ENCODE measurements around the gene NEXN.

NEXN gene

GRCh38 chr1:77881061-77881460, 7.4 kb upstream of the NEXN start:
- TF ChIP-seq CTCF (conservative IDR thresholded peaks at IDR 0.05) (no peak), ZFX (IDR thresholded peaks at IDR 0.05) (no peak)

DNA sequence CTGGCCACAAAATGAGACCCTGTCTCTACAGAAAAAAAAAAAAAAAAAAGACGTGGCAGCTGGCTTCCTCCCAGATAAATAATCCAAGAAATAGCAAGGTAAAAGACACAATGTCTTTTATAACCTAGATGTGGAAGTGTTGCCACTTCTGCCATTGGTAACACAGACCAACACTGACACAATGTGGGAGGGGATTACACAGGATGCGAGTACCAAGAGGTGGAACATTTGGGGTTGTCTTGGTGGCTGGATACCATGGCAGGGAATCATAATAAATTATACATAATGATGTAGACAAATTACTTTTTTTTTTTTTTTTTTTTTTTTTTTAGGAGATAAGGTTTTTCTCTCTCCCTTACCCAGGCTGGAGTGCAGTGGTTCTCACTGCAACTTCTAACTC, 6.0 kb upstream of the NEXN start:
- H3K27ac ChIP-seq = no peak overlapping the region
- TF ChIP-seq ZFX (IDR thresholded peaks at IDR 0.05) (no peak), CTCF (conservative IDR thresholded peaks at IDR 0.05) (no peak)

More at GRCh38 chr1:77881061-77881460, 7.4 kb upstream of the NEXN start:
- H3K27ac ChIP-seq = no peak overlapping the region

DNA sequence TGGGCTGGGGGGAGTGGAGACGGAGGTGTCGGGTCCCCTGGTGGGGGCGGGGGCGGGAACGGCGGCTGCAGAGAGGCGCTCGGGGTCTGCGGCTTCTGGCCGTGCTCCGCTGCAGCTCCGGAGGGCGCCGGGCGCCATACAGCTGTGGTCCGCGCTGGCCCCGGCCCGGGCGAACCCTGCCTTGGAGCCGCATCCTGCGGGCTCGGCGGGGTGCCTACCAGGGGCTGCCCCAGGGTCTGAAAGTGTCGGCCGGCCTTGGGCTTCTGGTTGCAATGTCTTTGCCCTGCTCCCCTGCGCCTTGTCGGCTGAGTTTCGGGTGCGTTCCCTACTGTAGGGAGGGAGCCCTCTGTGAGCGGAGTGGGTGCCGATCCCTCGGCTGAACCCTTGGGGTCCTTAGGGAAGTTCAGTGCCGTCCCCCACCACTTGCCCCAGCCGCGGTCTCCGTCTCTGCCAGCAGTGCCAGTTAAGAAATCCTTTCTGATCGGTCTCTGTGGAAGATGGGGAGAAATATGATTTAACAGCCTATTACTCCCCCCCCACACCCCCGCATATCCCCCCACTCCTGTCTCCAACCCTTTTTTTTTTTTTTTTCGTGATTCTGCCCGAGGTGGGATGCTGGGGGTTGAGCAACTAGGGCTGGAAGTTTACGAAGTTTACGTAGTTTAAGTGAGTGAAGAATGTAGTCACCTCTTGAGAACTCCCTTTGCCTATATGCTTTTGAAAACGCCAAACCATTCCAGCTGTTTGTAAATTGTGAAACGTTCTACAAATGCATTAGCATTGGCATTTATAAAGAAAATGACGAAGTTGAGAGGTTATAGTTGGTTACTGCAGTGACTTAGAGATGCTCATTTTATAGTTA, 588 bp downstream of the NEXN start:
- H3K27ac ChIP-seq = no peak overlapping the region
- TF ChIP-seq ZFX (IDR thresholded peaks at IDR 0.05) (no peak), CTCF (conservative IDR thresholded peaks at IDR 0.05) (no peak)

DNA sequence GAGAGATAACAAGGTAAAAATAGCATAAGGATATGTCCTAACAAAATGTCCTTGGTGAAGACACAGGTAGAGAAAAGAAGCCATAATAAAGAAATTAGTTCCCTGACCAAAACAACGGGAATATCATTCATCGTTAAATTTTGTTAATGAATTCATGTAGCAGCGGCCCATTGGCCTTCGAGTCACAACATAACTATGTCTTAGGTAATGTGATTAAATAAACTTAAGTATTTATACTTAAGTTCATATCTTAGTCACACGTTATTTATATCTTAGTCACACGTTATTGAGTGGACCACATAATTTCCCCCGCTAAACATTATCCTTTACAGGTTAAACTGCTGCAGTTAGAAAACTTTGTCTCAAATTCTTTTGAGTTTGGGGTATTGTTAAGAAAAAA, 1.2 kb downstream of the NEXN start:
- H3K27ac ChIP-seq = no peak overlapping the region
- no peak for TF ChIP-seq ZFX (IDR thresholded peaks at IDR 0.05)
- TF ChIP-seq CTCF (conservative IDR thresholded peaks at IDR 0.05) = no peak

GRCh38 chr1:77891200-77891599, 2.8 kb downstream of the NEXN start:
- H3K27ac ChIP-seq = no peak overlapping the region
- TF ChIP-seq ZFX (IDR thresholded peaks at IDR 0.05) = no peak
- TF ChIP-seq CTCF (conservative IDR thresholded peaks at IDR 0.05) = no peak

GRCh38 chr1:77899647-77900320, 11.4 kb downstream of the NEXN start:
- TF ChIP-seq ZFX (IDR thresholded peaks at IDR 0.05) = no peak
- no peak for TF ChIP-seq CTCF (conservative IDR thresholded peaks at IDR 0.05)
- no peak overlapping the region for H3K27ac ChIP-seq

DNA sequence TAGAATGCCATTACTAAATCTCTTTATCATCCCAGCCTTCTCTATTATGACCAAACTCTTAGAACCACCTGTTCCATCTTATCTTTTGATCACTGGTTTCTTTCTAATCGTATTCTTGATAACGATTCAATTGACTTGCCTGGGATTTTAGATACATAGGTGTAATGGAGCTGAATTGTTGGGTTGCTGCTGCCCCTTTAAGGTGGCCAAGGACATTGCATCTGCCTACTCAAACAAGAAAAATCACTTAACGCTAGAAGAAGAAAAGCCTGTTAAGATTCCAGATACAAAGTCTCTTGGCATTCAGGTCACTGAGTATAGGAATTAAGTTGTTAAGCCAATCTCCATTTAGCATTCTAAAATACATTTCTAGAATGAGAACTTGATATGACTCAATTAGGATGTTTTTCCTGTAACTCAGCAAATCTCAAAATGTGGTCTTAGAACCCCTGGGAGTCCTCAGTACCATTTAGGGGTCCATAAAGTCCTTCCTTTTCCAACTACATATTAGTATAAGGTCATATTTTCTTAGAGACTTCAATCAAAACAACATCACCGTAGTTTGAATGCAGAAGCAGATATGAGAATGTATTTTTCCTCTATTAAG, 12.4 kb downstream of the NEXN start:
- no peak overlapping the region for H3K27ac ChIP-seq
- TF ChIP-seq CTCF (conservative IDR thresholded peaks at IDR 0.05) (peak; percentile 90), ZFX (IDR thresholded peaks at IDR 0.05) (no peak)
